NCI-H460 (cell line): ENCODE measurements around the gene SLC12A6. TPM values are rescaled to one million over a fixed set of nuclear protein-coding genes. Genes with fewer than 3 reads are reported as not detected.

Experiments
- DNase-seq: peaks from one replicate; pipeline ENCODE4 v3.0.0-alpha.2; 2016; ENCODE audit warnings: low read depth; ENCODE audit errors: extremely low read depth
- total RNA-seq: library from RNA; depleted of rRNA; stranded (reverse); fragments of >200 nt; shearing (Covaris generic); gene quantifications from 2 replicates; pipeline ENCODE4 v1.2.3, GENCODE V29; 2014

Gene SLC12A6
- total RNA-seq, 1 experiment from 2014 or later: 6.5 TPM

DNA sequence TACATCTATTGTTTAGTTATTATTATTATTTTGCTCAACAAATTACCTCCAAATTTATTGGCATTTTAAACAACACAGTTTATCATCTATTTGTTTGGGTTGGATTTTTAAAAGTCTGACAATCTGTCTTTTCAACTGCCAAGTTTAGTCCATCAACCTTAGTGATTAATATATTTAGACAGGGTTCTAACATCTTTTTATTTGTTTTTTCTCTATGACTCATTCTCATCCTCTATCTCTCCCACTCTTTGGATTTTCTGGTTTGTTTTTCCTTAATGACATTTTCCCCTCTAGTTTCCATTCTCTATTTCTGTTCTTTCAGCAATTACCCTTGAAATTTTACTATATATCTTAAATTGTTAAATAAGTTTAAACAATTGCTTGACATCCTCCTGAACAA is 70.8 kb downstream of the SLC12A6 start:
- no peak for DNase-seq

DNA sequence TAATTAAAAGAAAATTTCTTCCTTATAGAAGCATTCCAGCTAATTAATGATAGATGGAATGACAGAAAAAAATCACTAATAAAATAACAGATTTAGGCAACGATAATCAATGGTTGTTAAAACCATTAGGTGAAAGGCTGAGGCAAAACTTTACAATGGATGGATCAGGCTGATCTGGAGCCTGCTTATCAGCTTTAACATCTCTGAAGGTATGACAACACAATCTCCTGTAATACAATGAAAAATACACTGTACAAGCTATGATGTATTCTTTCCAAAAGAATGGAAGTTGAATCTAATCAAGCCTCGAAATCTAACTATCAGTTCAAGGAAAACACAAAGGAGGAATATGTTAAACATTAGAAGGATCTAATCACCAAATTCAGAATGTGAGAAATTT is 73.5 kb downstream of the SLC12A6 start:
- no peak for DNase-seq

DNA sequence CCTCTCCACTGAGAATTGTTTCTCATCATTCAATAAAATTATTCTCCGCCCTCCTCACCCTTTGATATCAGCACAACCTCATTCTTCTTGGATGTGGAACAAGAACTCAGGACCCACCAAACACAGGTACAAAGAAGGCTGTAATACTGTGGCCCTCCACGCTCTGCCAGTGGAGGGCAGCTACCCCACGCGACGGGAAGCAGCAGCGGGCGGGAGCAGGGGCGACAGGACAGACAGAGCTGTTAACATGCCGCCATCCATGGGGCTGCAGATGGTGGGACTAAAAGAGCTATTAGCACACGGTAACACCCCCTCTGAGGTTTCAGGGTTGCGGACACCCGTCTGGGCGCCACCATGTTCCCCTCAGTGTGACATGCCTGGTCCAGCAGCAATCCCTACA is 75.2 kb downstream of the SLC12A6 start:
- DNase-seq: no peak

DNA sequence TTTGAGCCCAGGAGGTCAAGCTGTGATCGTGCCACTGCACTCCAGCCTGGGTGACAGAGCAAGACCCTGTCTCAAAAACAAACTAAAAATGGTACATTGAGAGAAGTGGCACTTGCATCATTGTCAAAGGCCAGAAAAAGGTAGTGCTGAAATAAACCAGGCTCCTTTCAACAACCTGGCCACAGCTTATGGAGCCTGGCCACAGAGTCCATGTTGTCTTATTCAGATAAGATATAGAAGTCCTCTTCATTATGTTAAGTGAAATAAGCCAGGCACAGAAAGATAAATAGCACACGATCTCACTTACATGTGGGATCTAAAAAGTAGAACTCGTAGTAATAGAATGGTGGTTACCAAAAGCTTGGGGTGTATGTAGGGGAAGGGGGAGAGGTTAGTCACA is 78.0 kb downstream of the SLC12A6 start:
- DNase-seq: no peak

DNA sequence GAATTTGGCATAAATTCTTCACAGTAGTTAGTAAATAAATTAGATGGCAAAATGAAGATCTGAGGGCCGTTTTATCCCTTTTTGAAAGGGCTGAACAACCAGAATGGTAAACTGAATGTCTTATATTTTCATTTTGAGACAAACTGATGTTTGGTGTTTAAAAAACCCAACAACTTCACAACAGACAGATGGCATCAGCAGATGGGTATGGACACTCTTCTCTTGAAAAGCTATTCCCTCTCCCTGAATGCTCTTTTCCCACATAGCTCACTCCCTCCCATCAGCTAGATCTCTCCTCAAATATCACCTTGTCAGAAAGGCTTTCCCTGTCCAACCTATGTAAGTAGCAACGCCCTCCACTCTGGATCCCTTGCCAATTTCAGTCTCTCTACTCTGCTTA is 79.4 kb downstream of the SLC12A6 start:
- no peak for DNase-seq

DNA sequence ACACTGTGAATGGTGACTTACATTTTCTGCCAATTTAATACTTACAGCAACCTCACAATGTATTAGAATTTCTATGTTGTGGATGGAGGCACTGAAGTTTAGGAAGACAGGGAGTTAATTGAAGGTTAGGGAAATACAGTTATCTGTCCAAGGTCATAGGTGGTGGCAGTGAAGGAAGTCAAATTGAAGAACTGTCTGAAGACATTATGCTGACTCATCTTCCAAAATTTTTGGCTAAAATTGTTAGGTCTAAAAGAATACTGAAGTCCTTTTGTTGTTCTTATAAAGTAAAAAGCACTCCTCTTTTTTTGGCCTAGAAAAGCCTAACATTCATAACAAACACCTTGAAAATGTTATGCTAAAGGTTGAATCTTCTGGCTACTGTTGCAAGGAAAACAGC is 85.0 kb downstream of the SLC12A6 start:
- no peak for DNase-seq

DNA sequence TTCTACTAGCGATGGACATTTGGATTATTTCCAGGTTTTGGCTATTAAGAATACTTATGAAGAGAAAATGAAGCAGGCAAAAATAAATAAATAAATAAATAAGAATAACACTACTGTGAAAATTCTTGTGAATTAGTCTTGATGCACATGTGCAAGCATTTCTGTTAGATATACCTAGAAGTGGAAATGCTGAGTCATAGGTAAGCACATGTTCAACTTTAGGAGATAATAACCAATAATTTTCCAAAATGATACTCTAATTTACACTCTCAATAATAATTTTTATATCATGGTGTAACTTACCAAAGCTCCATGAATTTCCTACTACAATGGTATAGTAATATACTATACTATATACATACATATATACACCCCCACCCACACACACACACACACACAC is 89.4 kb downstream of the SLC12A6 start:
- DNase-seq: no peak

DNA sequence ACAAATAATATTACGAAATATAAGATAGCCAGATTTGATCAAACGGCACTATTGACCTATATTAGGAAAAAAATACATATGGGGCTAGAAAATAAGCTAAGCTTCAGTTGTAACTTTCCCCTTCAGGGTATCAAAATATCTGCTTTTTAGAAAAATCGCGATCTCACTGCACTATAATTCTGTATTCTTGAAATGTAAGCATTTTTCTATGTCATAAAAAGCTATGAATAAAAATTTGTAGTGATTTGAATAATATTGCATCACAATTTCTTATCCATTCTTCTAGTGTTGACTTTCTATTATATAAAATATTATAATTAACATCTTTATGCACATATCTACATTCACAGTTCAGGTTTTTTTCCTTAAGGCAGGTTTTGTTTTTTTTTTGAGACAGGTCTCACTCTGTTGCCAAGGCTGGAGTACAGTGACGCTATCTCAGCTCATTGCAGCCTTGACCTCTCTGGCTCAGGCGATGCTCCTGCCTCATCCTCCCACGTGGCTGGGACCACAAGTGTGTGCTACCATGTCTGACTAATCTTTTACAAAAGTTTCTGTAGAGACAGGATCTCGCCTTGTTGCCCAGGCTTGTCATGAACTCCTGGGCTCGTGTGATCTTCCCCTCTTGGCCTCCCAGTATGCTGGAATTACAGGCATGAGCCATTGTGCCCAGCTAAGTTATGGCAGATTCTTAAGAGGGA is 91.2 kb downstream of the SLC12A6 start:
- no peak for DNase-seq

DNA sequence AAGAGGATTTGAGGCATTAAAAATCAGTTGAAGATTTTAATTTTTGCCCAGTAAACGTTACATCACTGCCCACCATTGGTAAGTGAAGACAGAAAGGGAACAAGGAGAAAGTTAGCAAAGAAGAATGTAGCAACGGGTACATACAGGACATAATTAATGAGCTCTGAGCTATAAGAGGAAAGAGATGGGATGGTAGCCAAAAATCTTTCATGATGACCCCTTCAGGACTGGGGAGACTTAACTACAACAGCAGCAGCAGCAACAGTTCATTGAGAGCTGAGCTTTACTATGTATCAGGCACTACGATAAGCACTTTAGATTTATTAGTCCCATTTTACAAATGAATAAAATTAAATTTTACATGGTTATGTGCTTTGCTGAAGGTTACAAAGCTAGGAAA is 94.4 kb downstream of the SLC12A6 start:
- DNase-seq: no peak

DNA sequence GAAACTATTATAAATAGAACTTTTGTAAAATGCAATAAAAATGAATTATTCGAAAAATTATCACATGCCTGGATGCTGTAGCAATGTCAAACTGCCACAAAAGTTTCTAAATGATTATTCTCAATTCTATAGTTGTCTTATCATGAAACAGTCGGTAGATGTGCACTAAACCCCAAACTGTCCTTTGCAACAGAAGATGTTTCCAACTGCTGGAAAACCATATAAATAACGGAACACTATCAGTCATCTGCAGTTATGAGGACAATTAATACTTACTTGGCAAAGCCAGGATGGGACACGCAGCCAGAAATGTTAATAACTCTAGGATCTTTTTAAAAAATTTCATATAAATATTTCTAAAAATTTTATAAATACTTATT is 95.3 kb downstream of the SLC12A6 start:
- no peak for DNase-seq

DNA sequence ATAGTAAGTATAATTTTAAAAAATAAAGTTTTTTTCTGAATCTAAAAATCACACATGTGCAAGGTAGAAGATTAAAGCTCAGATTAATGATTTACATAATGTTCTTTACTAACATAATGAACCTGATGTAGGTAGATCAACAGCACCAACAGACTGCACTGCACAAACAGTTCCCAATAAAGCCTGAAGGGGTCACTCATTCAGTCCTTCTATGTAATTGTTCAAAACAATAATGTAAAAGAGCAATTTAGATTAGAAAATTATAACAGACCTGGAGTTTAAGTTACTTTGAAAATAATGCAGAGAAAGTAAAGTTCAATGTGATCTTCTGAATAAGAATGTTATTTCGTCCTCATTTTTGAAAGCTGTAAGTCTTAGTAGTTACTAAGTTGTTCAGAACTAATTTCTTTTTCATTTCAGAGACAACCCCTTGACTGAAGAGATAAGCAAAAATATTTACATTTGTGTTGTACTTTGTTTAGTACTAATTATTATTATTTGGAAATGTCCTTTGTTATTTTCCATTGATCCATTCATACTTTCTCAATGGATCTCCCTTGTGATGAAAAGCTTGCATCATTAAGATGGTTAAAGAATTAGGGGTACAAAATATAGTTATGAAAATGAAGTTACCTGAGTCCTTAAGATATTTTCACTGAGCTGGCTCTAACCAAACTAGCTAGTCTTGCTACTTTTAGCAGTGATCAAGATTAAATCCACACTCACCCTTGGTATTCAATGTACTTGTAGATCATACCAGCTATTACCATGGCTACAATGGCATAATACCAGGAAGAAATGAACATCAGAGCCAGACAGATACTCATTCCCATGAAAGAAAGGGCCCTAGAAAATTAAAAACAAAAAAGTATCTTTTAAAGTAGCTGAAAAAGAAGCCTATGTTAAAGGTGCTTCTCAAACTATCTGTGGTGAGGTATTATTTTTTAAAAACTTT is 95.9 kb downstream of the SLC12A6 start:
- DNase-seq: peak; percentile 24

DNA sequence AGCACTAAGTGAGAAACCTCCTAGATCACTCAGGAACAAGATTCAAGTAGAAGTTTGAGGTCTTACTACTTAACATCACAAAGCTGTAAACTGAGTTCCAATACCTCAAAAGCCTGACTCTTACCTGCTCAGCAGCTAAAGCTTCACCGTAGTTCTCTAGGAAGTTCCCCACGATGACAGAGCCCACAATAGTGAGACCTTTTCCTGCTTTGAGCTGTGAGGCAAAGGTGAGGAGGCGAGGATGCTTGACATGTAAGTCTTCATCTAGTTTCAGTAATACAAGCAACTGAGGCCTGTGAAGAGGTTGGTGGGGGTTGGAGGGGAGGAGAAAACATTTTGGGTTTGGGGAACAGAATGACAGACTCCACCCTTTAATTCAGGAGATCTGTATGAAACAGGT is 97.0 kb downstream of the SLC12A6 start:
- DNase-seq: no peak

DNA sequence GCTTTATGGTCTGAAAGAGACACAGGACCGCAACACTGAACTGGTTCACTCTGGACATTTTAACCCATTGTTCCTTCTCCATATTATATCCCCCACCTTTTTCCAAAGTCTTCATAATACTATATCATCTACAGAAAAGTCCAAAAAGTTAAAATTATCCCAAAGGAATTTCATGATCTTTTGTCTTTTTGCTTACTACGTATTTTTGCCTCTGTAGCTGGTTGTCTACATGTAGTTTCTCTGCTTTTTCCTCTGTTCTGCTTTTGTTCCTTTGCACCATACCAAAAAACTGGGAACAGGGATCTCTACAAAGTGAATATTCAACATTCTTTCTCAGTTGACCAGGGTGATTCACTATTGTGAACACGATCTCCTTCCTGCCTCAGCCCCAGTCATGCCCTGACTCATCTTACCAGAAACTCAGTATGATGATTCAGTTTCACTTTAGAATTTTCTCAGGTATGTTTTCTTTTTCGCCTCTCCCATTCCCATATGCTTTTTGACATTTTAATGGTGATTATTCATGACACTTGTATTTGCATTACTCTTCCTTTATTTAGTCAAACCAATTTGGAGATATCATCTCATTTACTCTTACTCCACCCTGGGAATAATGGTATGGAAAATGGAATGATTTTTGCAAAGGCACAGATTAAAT is 98.3 kb downstream of the SLC12A6 start:
- peak; percentile 22 for DNase-seq

DNA sequence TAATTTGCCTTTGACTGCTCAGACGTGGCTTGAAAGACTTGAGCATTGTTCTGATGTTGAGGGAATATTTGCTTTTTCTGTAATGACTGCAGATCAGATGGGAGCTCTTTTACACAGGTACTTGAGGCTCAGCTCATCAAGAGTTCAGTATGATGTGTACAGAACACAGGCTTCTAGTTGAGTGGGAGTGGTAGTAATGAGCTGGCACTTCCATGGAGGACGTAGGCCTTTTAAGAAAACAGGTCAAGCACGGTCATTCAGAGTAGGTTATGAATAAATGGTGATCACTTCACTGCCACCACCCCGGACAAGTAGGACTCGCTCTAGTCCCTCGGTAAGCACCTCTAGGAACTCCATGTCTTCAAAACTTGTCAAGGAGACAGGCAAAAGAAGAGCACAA is 104.0 kb downstream of the SLC12A6 start:
- DNase-seq: no peak

DNA sequence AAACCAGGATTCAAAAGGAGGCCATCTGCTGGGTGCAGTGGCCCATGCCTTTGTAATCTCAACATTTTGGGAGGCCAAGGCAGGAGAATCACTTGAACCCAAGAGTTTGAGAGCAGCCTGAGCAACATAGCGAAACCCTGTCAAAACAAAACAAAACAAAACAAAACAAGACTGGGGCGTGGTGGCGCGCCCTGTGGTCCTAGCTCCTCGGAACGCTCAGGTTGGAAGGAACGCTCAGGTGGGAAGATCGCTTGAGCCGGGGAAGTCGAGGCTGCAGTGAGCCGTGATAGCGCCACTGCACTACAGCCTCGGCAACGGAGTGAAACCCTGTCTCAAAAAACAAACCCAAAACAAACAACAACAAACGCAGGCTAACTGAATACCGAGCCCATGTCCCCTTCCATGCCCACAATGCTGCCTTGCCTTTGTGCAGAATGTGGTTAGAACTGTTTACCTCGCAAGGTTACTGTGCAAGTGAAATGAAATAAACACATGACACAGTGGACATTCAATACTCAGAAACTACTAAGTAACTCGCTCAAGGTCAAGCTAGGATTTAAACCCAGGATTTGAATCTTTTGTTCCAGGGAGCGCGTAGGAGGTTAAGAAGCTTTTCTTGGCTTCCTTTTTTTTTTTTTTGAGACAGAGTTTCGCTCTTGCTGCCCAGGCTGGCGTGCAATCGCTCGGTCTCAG is 113.5 kb downstream of the SLC12A6 start:
- DNase-seq: no peak

DNA sequence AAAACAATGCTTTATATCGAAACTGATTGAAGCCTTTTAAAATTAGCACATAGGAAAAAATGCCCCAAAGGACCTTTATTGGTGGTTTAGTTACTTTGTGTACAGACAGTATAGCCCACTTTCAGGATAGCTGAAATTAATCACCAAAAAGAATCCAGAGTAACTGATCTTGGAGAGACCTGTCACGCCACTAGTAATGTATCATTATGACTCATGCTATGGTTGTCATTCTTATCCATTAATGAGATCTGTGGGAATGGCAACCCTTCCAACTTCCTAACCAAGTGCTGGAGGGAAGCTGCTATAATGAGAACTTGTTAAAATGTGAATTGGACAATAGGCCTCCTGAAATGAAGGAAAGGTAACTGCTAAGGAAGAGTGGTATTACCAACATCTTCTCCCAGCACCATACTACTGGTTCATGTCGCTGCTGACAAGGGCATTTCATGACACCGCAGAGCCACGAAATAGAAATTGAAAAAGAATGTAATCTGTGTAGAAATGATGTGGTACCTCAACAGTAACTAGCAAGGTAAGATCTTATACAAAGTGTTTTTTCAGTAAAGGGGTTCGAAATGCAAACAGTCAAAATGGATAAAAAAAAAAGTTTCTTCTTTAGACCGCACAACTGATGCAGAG is 119.9 kb downstream of the SLC12A6 start:
- no peak for DNase-seq

DNA sequence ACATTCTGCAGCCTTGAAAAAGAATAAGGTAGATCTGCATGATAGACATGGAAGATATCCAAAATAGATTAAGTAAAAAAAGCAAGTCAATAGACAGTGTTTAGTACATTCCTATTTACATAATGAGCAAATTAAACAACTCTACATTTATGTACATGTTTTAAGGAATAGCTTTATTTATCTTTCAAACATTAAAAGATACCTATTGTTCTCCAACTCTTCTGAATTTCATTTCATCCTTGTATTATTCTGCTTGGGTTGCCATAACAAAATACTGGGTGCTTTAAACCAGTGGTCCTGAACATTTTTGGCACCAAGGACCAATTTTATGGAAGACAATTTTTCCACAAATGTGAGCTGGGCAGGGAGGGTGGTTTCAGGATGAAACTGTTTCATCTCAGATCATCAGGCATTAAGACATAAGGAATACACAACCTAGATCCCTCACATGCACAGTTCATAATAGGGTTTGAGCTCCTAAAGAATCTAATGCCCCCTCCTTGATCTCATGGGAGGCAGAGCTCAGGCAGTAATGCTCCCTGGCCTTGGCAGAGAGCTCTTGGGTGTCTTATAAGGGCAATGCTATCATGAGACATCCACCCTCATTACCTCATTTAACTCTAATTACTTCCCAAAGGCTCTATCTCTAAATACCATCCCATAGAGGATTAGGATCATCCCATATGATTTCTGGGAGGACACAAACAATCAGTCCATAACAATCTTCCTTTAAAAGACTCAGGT is 120.9 kb downstream of the SLC12A6 start:
- no peak for DNase-seq

DNA sequence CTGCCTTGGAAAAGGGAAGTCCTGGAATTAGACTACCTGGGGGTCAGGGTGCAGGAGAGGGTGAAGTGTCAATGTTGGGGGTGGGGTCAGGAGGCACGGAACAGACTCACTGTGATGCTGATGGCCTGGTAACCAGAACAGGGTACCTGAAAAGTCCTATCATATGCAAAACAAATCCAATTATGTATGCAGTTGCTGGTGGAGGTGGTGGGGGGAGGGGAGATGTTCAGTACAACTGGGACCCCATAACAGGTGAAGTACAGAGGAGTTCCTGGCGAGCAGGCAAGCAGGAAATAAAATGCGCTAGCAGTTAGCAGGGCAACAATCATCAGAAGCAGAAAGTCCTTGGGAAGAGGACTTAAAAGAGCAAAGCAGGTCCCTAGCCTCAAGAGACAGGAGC is 123.4 kb downstream of the SLC12A6 start:
- no peak for DNase-seq

DNA sequence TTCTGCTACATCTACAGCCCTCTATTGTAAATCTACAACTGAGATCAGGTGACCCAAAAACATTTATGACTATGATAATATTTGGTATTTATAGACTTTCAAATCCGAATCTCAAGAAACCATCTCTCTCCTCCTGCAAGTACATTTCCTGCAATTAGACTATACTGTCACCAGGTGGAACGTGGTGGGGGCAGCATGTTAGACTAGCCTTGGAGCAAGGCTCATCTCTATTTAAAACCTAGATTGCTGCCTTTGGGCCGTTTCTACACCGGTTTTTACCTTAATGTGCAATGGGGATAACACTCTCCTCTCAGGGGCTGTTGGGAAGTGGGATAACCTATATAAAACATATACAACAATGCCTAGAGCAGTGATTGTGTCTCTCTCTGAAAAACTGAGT is 123.9 kb downstream of the SLC12A6 start:
- no peak for DNase-seq
